COLO668 (cell line): Measurements from ENCODE around the gene ZFYVE27.

Experiments
- DNase-seq: peaks from one replicate; lab custom pipeline; 2025; ENCODE audit not compliant: unreplicated experiment; lab: John Stamatoyannopoulos, UW

The ZFYVE27 gene

DNA sequence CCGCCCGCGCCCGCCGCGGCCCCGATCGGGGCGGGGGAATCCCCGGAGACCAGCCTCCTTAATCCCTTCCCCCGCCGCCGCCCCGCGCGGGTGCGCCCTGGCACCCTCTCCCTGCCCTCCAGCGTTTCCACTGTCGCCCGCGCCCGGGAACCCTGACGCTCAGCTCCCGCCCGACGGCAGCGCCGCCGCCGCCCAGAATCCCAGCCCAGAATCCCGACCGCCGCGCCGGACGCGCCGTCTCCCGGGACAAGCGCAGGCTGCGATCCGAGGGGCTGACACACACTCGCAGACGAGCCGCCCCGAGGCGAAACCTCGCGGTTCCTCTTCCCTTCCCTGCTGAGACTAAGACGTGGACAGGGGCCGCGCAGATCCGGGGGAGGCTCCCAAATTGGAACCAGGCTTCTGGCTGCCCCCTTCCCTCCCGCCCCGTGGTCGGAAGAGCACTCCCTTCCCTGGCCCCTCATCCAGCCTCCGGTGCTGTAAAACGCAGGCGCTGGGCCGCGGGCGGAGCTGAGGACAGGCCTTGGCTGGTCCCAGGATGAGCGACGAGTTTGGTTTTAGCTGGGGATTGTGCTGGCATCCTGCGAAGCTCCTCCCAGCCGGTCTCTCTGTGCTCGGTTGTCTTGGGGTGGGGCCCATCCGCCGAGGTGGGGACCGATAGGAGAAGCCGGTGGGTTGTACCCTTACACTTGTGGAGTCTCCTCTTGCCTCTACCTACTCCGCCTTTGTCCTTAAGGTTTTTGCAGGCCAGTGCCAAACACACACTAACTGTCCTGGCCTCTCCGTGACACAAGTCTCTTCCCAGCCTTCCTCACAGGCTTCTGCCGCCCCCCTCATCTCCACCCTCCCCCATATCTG, 22.3 kb upstream of the ZFYVE27 start:
- DNase-seq = peak; percentile 68

DNA sequence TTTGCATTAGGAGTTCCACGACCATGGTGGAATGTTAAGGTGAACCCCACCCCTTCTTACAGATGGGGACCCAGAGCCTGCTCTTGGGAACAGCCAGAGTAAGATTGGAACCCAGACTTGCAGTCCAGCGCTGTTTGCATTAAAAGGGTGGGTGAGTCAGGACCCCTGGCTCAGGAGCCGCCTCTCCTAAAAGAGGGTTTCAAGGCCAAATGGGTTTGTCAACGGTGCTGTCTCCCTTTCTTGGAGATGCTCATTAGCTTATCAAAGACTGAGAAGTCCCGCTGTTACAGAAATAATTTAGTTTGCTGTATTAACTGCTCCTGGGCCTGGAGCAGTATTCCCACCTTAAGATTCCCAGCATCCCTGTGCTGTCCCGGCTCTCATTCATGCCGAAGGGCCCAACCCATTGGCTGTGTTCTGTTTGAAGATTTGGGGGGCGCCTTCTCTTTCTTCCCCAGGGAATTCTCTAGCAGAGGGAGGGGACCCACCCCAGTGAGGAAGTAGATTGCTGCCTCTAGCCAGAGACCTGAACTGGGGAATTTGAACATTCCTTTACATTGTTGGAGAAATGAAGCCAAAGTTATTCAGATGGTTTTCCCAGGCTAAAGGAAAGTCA, 21.6 kb upstream of the ZFYVE27 start:
- DNase-seq = no peak

DNA sequence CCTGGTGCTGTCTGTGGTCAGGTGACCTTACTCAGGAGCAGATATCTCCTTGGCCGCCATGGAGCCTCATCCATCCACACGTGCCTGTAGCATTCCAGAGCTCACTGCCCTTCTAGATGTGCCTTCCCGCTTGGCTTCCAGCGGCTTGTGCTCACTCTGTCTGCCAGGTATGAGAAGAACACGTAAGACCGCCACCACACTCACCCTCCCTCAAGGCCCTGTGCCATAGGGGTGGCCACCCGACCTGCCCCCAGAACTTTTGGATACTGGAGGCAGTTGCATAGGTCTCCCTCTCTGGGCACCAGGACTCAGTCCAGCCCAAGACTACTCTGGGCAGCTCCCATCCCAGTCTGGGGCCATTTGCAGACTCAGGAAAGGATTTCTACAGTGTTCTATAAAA, 19.3 kb upstream of the ZFYVE27 start:
- DNase-seq = no peak

DNA sequence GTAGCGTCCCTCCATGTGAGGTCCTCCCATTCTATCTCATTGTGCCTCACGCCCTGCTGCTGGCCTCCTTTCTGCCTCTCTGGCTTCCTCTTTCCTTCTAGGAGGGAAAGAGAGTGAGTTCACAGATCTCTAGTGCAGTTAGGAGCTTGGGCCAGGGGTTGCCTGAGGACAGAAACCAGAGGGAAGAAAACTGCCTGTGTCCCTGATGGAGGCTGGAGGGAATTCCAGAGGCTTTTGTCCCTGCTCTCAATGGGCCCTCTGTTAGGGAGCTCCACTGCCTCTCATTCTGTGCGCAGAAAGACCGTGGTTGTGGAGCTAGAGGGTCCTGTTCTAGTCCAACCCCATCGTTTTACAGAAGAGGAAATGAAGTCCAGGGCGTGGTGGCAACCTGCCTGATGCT, 18.8 kb upstream of the ZFYVE27 start:
- DNase-seq = no peak

DNA sequence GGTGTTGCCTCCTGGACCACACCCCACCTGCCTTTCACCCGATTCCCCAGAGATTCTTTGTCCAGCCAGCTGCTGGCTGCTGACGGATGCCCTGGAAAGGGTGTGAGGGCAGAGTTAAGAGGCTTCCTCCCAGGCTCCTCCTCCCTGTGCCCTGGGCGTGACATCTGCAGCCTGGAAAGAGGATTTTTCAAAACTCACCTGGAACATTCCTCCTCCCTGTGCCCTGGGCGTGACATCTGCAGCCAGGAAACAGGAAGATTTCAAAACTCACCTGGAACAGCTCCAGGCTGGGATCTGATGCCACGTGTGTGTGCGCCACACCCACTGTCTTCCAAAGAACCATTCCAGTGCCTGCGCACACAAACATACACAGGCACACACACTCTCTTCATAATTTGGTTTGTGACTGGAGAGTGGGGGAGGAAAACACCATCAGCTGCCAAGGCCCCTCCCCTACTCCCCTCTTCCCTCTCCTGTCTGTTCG, 18.2 kb upstream of the ZFYVE27 start:
- peak; percentile 79 for DNase-seq

DNA sequence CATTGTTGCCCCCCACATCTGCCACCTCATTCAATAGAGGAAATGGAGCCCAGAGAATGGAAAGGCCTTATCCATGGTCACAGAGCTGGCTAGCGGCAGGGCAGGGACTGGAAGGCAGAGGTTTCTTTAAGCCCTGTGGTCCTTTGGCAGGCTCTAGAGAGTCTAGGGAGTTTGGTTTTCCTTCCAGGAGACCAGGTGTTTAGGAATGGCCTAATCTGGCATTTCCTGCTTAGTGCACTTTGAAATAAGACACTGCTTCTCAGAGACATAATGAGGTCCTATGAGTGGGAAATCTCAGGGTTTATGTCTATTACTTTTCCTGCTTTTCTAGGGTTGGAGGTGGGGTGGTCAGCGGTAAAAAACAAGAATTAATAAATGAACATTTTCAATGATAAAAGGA, 17.3 kb upstream of the ZFYVE27 start:
- DNase-seq = no peak

DNA sequence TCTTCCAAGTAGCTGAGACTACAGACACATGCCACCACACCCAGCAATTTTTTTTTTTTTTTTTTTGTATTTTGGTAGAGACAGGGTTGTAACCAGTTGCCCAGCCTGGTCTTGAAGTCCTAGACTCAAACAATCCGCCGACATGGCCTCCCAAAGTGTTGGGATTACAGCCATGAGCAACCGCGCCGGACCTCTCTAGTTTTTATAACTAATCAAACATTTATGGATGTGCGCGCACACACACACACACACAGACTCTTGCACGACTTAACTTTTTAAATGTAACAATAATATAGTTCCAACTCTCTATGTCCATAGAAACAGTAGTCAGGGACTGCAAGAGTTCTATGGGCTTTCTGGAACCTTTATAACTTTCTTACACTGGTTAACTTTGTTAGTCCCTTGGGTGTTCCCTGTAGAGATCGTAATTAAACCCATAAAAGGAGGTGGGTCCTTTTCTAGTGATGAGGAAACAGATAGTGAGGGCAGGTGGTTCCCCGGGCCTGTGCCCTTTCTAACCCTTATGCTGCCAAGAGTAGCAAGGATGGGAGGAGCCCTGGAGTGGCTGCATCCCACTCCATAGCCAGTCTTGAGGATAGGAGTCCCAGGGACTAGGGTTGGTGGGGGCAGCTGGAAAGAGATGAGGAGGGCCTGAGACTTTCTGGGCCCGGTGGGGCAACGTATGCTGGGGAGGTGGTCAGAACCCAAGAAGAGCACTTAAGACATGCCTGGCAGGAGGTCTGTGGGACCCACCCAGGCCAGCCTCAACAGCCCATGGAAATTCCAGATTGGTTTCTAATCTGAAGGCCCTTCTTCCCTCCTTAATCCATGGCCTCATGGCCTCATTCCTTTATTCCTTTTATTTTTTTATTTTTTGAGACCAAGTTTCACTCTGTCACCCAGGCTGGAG, 14.8 kb upstream of the ZFYVE27 start:
- DNase-seq = no peak

DNA sequence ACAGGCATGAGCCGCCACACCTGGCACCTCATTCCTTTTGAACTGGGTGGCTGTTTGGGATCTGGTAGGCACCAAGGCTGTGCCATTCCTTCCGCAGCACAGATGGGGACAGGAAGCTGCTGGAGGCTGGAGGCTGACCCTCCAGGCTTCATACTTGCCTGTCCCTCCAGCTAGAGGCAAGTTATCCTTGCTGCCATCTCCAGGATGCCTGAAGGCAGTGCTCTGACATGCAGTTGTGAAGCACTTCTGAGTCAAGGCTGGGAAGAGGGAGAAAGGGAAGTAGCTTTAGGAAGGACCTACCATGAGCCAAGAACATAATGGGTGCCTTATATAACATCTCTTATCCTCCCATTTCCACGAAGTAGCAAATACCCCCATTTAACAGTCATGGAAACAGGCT, 13.9 kb upstream of the ZFYVE27 start:
- DNase-seq = no peak

DNA sequence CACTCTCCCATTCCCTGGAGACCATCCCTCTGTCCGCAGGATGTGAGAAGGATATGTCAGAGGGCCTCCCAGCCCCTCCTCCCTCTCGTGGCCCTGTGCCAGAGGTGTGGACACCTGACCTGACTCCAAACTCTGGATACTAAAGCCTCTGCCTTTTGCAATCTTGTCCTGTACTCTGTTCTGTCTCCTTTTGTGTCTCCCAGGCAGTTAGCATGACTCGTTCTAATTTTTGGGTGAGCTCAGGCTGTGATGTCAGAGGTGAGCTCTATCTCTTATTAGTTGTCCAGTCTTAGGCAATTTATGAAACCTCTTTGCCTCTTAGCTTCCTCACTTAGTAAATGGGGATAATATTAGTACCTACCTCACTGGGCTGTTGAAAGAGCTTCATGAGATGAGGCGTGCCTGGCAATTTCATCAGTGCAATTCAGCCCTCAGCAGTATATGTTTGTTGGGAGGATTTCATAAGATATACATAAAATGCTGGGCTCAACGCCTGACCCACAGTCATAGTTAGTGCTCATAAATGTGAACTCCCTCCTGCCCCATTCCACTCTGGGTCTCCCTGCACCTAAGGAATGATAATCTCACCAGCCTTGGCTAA, 12.5 kb upstream of the ZFYVE27 start:
- no peak for DNase-seq

DNA sequence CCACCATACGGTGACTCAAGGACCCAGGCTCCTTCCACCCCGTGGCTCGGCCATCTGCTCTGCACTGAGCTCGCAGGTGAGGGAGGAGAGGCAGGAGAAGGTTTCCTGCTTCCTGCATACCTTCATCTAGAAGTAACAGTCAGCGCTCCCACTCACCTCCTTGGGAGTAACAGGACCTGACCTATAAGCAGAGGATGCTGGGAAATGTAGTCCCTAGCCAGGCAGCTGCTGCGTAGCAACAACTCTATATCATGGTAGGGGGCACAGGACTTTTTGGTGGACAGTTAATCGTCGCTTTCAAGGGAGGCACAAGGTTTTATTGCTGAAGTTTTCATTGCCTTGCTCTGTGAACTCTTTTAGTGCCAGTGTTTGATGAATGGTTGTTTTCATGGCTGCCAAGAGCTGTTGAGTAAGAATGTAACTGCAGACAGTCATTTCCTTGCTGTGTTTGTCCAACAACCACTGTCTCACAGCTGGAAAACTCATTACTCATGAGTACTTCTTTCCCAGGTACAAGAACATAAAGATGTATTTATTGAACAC, 10.2 kb upstream of the ZFYVE27 start:
- no peak for DNase-seq

DNA sequence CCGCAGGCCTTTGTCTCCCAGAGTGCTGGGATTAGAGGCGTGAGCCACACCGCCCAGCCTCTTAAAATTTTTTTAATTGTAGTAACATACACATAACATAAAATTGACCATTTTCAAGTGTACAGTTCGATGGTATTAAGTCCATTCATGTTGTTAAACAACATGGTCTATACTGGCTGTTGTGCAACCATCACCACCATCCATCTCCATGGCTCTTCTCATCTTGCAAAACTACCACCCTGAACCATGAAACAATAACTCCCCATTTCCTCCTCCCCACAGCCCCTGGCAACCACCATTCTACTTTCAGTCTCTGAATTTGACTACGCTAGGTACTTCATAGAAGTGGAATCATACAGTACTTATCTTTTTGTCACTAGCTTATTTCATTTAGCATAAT, 7.9 kb upstream of the ZFYVE27 start:
- DNase-seq = no peak

DNA sequence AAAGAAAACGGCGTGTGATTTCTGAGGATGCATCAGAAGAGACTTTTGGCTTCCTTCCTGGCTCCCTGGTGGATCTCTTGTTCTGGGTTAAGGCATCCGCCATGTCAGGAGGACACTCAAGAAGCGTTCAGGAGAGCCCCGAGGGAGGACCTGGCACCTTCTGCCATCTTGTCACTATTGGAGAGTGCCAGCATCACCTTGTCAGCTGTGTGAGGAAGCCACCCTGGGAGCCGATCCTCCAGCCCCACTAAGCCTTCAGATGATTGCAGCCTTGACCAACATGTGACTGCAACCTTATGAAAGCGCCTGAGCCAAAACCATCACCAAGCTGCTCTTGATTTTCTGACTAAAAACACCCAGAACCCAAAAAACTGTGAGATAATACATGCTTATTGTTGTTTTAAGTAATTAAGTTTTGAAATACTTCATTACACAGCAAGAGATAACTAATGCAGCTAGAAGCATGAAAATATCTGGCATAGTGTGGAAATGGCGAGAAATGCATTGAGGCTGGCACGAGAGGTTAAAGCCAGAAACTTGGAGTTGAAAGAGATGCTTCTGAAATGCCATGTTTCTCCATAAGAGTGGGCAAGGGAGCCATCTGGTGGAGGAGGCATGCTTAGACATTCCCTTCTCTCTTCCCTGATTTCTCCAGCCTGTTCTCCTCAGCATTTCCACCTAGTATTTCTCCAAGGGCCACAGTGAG, 5.4 kb upstream of the ZFYVE27 start:
- peak; percentile 56 for DNase-seq

DNA sequence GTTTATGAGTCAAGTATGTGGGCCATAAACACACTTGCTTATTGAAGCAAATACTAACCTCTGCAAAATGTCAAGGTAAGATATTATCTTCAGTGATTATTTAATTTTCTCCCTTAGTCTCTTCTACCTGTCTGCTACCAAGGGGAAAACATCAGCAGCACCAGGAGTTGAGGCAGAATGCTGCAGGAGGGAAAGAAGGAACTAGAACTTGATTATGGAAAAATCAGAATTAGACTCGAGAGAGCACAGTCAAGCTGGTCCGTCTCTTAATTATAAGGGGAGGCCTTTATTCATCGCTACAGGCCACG, 4.9 kb upstream of the ZFYVE27 start:
- DNase-seq = no peak

DNA sequence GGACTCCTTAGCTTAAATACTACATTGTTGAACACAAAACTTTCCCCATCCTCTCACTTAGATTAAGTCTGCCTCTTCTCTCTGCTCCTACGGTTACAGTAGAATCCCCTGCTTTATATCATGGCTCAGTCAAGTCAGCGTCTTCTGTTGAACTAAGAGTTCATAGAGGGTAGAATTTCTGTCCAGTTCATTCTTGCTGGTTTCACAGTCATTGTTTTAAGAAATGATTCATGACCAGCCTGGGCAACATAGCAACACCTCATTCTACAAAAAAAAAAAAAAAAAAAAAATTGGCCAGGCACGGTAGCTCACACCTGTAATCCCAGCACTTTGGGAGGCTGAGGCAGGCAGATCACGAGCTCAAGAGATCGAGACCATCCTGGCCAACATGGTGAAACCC, 3.7 kb upstream of the ZFYVE27 start:
- DNase-seq = no peak

DNA sequence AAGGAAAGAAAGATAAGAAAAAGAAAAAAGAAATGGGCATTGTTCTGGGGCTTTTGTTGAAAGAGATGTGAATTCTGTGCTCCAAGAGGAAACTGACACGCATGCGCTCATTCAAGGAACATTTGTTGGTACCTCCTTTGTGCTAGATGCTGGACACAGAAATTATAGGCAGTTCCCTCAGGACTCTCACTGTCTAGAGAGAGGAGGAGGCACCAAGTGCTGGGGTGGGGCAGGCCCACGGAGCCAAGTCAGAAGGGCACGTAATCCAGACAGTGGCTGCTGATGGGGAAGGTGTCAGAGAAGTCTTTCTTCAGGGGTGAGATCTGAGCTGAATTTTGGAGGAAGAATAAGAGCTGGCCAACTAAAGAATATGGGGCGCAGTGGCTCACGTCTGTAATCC, 2.9 kb upstream of the ZFYVE27 start:
- DNase-seq = no peak

DNA sequence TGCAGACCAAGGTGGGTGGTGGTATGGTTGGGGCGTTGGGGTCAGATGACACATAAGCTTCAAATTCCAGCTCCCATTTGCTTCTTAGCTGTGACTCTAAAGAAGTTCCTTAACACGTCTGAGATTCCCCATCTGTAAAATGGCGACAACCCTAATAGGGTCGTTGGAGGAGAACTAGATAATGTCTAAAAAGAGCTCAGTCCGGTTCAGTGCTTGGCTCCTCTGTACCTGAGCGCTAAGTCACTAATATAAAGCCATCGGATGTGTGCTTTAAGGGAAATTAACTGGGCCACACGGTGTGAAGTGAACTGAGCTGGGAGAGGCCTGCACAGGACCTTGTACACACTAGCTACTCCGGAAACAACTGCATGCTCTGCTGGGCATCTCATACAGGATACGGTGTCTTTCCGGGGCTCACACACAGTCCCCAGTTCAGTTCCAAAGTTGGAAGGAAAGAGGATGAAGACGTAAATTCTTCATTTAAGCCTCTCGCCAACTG, 476 bp upstream of the ZFYVE27 start:
- no peak for DNase-seq

DNA sequence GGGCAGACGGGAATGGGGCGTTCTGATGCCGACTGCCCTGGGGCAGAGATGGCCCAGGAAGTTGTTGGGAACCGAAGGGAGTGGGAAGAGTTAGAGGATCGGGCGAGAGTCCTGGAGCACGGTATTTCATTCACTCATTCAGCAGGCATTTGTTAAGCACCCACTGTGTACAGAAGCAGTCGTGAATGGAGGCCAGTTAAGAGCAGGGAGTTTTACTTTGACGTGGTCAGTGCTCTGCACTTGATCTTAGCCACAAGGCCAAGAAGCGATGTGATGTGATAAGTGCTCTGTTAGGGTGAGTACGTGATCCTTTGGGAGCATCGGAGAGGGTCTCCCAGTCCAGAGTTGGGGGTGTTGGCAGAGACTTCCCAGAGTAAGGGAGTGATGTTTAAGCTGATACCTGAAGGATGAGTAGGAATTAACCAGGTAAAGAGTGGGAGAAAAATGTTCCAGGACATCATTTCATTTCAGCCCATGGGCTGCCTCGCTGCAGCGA, 890 bp downstream of the ZFYVE27 start:
- DNase-seq = no peak

DNA sequence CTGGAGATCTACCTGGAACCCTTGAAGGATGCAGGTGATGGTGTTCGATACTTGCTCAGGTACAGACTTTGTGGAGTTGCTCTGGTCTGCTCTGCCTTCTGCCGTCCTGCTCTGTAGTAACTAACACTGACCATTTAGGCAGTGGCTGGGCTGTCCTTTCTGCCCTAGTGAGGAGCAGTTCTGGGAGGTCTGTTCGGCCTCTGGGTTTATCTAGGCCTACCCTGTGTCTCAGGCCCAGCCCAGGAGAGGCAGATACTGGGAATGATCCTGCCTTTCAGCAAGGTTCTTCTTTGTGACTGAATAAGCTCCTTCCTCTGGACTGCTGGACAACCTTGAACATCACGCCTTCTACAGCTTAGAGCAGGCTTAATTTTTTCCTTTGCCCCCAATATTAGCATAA, 1.7 kb downstream of the ZFYVE27 start:
- DNase-seq = no peak

DNA sequence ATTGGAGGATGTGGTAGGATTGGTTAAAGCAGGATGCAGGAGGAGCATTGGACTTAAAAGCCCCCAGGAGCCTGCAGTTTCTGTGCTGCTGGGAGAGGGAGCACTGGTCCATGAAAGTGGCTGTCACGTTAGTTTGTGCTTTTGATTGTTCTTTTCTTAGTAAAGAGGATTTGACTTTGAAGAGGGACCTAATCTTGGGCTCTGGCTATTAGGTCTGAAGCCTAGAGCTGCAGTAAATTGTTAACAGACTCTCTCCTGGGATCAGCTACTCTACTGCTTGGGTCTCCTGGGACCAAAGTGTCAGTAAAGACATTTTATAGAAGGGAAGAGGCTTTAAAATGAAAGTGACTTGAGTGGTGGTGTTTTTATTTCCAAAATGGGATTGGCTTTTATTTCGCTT, 3.7 kb downstream of the ZFYVE27 start:
- DNase-seq = no peak
